Measurements from ENCODE around the gene CDHR3.

GRCh38 chr7:106060394-106060920, 97.4 kb downstream of the CDHR3 start:
- no peak for TF ChIP-seq CTCF (IDR thresholded peaks at IDR 0.05)
- no peak for TF ChIP-seq POLR2A (IDR thresholded peaks at IDR 0.05)
- peak; percentile 66 for TF ChIP-seq POLR2AphosphoS5 (IDR thresholded peaks at IDR 0.05)

Data from prostate gland (tissue), 2 donors.